ENCODE results near the gene C1QTNF7.

C1QTNF7 gene

DNA sequence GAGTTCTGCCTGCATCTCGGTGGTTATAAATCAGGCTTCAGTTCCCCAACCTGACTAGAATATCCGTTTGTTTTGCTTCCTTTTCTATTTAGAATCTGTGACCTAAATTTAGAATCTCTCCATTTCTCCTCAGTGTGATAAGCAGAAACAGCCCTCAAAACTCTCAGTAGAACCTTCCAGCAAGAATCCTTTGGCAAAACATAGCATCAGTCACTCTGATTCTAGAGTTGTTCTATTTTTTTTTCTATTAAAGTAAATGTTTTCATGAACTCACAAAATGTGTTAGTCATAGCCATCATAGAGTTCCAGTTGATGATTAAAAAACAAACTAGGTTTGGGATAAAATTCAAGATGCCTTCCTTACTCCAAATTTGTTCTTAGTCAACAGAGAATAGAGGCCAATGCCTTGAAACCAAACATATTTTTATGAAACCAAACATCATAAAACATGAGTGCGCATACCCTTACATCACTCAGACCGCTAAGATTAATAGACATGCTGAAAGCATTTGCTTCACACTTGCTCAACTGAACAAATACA is 13.2 kb upstream of the C1QTNF7 start:
- no peak for DNase-seq

DNA sequence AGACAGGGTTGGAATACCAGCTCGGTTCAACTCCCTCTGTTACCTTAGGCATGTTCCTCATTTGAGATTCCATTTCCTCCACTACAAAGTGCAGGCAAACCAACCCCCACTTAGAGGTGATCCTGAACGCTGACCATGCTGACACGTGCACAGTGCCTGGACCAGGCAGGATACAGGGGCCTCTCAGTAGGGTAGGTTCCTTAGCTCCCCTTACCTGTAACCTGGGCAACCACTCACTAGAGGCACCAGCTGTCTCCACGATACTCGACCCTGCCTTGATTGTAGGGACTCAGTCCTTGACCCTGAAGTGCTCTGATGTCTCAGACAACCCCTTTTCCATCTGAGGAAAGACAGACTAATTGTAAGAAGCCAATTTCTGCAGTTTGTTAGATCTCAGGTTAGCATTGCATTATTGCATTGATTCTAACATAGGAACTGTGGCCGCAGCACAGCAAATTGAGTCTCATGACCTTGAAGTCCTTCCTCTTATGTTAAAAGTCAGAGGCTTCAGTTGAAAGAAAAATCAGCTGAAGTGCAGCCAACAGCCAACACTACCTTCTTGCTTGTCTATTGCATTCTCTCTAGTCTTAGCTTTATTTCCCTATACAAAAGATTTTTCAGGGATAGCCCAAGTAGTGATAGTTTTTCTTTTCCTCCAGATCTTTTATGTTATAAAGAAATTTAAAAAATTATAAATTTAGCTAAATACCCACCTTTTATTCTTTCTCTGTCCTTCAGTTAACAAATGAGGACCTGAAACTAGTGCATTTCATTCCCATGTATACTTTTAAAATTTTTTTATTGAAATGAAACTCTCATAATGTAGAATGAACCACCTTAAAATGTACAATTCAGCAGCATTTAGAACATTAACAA is 11.2 kb upstream of the C1QTNF7 start:
- DNase-seq = no peak

DNA sequence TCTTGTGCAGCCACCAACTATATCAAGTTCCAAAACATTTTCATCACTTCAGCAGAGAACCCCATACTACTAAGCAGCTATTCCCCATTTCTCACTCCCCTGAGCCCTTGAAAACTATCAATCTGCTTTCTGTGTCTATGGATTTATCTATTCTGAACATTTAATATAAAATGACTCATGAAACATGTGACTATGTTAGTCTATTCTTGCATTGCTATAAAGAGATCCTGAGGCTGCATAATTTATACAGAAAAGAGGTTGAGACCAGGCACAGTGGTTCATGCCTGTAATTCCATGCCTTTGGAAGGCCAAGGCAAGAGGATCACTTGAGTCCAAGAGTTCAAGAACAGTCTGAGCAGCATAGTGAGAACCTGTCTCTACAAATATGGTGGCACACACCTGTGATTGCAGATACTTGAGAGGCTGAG is 10.6 kb upstream of the C1QTNF7 start:
- DNase-seq = no peak

DNA sequence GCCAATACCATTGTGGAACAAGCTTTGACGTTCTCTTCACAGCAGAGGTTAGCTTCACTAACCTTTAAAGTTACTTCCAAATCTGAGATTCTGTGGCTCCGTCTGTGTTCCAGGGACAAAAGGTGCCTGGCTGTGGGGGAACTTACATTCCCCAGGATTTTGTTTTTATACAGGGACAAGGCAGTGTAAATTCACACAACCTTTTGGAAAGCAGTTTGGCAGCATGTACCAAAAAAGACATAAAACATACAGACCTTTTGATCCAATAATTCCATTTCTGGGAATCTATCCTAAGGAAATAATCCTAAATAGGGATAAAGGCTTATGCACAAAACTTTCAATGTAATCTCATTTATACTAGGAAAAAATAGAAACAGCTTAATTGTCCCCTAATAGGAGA is 8.9 kb upstream of the C1QTNF7 start:
- no peak for DNase-seq

DNA sequence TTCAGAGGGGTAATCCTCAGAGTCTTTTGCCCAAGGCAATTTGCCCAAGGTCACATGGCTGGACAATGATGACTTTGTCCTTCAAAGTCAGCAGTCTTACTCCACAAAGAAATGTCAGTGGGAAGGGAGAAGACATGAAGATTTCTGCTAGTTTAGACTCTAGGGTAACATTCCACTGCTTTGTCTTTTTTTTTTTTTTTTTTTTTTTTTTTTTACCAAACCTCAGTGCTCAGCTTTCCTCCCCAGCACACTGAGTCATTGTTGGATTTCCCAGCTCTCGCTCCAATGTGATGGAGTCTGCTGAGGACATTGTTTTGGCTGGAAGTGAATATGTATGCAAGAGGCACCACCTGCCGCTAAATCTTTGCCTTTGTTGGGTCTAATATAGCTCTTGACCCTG is 7.2 kb upstream of the C1QTNF7 start:
- no peak for DNase-seq

DNA sequence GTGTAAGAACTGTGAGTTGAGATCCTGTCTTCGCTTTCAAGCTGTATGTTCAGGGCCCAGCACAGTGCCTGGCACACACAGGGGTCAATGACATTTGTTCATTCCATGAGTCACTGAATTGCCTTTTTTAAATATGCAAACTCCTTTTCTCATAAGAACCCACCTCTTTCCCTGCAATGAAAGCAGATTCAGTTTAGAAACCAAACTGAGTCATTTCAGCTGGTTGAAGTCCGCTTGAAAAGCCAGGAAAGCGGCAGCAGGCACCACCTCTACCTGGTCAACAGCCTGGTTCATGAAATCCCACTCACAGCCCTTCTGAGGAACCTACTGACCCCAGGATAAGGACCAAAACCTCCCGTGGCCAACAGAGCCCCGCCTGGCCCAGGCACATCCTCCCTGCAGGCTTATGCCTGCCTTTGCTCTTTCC is 4.5 kb upstream of the C1QTNF7 start:
- DNase-seq = no peak

DNA sequence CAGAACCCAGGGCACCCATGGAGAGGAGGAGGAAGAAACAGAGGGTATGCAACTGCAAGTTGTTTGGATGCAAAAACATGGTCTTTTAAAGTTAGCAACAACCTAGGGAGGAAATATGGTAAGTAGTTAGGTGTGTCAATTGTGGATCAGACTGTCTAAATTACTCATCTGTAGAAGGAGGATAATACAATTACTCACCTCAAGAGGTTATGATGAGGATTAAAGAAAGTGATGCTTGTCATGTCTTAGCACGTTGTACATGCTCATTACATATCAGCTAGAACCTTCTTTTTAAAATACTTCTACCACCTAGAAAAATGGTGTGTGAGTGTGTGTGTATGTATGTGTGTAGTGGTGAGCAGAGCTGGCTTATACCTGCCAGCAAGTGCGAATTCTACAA is 2.3 kb upstream of the C1QTNF7 start:
- no peak for DNase-seq

DNA sequence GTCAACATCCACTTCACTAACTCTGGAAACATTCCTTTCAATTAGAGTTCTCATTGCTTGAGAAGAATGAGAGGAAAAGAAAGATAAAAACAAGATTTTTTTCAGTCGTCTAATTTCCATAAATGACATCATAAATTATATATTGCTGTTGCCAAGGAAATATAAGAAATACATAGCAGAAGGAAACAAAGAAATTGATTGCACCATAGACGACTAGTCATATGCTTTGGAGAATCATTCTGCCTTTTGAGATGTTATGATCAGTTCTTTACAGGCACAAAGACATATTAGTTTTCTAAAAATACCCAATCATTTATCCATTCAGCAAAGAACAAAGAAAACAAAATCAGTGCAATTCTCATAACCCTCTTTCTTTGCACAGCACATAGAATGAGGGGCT is 672 bp upstream of the C1QTNF7 start:
- no peak for DNase-seq

DNA sequence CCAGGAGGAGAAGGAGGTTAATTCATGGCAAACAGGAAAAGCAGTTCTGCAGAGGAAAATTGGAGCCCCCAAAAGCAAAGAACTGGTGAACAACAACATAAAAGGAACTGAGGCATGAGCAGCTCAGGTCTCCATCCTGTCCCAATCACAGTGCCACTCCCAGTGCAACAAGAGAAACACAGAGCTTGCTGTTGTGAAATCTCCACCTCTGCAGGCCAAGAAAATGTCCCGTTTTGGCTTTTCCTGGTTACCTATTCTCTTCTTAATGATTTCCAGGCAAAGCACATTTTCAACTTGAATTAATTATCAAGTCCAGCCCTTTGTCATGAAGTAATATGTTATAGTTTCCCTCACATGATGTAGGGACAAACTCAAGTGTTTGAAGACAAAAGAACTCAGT is 778 bp downstream of the C1QTNF7 start:
- DNase-seq = no peak

DNA sequence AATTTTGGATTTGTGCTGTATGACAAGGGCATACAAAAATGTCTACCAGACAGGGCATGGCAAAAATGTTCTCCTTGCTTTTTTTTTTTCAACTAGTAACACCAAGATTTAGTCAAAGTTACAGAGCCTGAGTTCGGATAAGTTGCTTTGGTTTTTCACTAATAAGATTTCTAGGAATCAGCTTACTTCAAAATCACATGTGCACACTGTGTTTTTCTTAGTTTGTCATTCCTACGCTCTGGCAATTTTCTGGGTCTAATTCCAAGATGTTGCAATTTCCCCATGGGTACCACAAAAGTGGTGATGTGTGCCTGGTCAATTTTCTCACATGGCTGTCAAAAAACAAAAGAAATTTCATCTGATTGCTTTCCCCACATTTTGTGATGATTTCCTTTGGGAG is 6.3 kb downstream of the C1QTNF7 start:
- no peak for DNase-seq

DNA sequence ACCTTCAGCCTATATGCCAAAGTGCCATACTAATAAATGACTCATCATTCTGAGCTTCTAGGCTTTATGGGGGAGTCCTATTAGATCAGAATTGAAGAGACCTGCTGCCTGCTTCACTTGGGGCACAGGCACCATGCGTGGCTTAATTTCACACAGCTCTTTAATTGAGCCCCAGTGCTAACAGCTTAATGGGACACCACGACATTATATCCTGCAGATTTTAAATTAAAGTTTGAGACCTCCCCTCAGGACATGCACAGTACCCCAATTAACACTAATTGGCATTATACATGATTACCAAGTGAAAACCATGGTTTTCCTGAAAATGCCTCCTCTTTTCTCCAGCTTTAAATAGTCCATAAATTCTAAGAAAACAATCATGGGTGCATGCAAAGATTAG is 6.8 kb downstream of the C1QTNF7 start:
- DNase-seq = no peak

DNA sequence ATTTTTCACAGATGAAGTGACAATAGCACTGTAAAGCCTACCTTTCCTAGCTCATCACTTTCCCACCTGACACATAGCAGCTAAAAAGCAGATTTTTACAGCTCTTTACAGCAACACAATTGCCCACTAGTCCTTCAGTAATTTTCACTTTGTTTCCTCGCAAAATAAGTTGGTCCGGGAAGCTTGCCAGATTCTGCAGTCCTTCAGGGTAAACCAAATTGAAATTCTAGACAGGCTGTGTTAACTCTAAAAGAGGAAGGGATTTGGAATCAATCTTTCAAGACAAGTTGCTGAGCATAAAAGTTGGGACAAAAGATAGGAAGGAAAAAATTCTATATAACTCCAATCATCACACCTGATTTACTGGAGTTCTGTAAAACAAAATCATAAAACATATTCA is 8.7 kb downstream of the C1QTNF7 start:
- no peak for DNase-seq

DNA sequence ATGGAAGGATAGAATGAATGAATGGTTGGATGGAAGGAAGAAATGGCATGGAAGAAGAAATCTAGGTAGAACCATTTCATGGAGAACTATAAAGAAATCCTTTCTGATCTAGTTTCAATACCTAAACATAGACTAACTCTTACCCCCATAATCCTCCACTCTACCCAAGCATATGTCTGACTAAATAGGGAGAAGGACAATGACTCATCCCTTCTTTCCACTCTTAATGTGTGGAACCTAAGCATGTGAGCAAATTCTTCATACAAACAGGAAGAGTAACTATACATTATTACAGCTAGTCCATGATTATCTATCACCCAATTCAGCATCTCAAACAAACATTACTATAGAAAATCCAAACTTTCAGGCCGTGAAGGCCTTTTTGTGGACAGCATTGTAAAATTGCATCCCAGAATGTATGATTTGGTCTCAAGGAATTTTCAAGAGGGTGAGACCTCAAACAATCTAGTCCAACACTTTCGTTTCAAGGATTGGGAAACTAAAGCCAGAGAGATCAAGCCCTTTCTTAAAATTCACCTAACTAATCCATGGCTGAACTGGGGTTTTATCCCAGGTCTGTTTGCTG is 11.2 kb downstream of the C1QTNF7 start:
- DNase-seq = no peak

DNA sequence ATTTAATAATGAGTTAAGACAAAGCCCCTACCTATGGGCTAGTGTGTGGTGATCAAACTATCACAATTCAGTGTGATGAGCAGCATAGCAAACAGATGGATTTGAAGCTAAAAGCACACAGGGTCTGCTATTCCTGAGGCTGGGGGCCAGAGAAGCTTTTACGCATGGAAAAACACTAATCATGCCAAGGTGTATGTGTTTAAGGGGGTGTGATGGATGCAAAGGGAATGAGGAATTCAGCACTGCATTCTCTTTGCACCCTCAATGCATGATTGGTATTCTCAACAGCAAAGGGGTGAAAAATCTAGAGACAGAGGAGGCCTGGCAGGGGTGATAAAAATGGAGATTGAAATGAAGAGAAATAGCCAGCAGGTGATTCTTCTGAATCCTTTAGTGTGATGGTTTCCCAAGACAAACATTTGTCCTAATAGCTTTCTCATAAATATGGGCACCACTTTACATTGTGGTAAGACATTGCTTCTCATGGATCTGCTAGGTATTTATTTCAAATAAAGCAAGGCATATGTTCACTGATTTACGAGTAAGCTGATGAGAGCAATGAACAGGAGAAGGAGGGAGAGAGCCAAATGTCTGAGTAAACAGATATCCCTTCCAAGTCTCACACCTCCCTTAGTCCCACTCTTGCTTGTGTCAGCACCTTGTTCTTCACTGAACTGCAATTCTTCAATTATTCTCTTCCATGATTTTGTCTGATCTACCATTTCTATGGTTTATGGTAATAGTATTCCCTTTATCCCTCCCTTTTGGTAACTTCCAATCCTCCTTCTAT is 15.7 kb downstream of the C1QTNF7 start:
- no peak for DNase-seq

DNA sequence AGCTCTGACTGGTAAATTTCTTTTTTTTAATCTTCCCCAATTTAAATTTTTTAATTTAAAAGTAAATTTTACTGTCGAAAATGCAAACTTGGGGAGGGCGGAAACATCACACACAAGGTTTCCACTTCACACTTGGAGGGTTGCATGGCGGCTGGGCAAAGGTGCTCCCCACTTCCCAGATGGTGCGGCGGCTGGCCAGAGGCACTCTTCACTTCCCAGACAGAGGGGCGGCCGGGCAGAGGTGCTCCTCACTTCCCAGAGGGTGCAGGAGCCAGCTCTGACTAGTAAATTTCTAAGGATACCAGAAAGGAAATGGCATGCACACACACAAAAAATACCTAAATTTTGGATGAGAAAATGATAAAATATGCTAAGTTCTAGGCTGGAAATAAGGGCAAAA is 16.4 kb downstream of the C1QTNF7 start:
- DNase-seq = no peak

DNA sequence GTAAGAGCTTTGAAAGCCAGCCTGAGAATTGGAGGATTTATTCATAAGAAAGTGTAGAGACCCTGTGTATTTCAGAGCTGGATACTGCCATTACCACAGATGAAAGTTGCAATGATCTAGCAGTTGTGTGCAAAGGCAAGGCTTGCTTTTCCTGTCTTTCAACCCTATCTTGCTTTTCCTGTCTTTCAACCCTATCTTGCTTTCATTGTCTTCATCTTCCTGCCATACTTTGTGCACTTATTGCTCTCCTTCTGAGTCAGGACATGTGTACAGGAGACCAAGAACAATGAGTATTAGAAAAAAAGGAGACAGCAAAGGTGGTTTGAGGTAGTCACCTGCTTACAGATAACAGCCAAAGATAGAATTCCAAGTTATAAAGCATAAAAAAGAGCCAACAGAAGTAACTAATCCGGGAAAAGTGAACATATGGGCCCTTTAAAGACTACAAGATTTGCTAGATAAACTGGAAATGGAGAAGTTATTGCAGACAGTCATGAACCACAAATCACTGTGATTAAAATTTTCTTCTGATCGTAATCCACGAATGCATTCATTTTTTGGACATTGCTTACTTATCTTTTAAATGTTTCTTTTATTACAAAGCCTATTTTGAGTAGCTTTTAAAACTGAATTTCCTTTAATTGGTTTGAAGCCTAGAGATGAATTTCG is 17.2 kb downstream of the C1QTNF7 start:
- no peak for DNase-seq

DNA sequence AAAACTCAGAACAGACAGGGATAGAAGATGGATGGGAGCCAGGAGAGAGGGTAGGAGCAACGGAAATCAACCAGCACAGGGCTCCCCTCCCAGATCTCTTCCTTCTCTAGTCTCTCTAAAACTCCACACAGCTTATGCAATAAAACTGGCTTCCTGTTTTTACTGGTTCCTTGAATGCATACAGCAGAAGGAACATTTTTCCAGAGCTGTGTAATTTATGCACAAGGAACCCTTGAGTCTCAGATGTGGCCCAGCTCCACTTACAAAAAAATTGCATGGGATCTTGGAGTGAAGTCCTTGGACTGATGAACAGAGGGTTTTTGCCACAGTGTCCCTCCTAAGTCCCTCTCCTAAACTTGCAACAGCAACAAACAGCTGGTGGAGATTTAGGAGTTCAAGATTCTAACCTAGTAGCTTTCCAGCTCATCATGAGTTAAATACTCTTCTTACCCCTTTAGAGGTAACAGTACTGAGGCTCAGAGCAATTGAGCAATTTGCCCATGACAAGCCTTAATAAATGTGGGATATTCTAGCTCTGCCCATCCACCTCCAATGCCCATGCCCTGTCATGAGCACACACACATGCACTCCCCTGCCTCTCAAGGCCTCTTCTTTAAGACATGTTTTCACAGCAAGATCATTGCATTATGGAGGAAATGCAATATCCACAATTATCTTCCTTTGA is 23.5 kb downstream of the C1QTNF7 start:
- DNase-seq = no peak

DNA sequence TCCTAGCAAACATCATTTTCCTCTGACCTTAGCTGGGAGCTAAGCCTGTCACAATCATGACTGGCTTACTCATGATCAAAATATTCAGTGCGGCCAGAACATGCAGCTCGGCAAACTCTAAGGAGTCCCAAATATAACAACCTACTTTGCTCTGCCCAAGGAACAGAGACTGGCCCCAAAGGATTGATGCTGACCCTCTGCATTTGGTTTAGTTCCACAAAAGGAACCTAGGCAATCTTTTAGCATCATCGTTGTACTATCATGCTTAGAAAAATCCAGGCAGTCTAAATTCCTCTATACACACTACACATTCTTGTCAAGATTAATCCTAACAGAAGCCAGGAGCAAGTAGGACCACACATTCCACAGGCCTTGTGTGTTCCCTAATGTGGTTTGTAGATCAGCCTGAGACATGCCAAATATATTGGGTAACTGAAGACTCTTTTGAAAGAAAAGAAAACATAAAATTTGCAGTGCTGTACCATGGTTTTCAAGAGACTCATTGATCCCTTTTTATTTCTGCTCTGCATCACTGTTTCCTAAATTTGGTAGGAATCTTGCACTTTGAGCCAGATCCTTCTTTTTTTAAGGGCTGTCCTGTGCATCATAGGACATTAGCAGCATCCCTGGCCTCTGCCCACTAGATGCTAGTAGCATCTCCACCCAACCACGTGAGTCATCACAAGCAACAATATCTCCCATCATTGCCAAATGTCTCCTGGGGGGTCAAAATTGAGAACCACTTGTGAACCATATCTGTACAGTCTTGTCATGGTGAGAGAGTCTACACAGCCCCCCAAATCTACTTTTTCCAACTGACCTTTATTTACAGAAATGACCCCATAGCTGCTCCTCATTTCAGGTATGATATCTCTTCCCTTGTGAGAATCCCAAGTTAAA is 24.3 kb downstream of the C1QTNF7 start:
- DNase-seq = no peak

DNA sequence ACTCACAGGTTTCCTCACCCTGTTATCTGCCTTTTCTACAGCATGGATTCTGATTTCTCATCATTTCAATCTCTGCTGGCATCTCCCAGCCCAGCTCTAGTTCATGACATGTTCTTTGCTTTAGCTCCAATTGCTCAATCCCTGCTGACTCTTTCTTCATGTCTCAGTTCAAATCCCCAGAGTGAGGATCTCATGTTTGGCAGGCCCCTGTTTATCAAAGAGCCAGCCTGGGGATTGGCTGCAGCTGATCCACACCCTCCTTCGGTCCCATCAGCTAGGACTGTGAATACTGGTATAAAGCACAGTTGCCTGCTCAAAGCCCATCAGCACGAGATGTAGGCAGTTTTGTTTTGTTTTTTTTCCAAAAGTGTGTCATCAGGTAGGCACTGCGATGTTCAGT is 27.5 kb downstream of the C1QTNF7 start:
- no peak for DNase-seq

DNA sequence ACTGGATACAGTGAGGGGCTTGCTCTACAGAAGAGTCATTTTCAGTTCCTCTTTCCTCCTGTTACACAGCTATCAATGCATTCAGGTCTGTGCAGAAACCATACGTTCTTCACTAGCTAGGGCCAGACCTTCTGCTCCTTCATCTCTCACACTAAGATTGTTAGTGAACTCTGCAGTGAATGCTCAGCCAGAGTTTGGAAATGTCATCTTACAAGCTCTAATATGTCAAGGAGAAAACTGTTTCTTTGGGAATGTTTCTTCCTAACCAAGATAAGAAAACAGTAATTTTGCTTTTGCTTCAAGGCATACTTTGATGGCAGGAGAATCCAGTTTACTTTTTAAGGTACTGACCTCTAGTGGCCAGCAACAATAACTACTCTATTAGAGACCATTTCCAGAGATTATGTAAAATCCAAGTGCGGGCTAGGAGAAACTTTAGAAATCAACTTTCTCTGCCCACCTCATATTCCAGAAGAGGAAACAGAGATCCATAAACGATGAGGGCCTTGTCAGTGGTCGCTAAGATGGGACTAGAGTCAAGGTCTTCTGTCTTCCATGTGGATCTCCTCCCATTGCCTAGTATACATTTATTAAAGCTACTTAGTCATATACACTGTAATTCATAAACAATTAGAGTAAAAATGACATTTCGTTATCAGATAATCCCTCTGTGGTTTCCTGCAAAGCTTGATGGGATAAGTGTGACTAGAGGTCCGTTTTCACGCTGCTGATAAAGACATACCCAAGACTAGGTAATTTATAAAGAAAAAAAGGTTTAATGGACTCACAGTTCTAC is 29.8 kb downstream of the C1QTNF7 start:
- DNase-seq = no peak
